NB4 (cell line): ENCODE measurements around the gene USP31.

Source experiments
- CTCF ChIP-seq: IDR thresholded peaks from one replicate; pipeline ENCODE4 v1.5.1; 2012; ENCODE audit warnings: low read depth, low read length
- MAX ChIP-seq: IDR thresholded peaks from 2 replicates; pipeline ENCODE4 v1.6.1; 2011; ENCODE audit warnings: low read depth, low read length
- POLR2A ChIP-seq: IDR thresholded peaks from 2 replicates; pipeline ENCODE4 v1.6.1; 2011; ENCODE audit warnings: mild to moderate bottlenecking; ENCODE audit not compliant: insufficient read length; ENCODE audit errors: extremely low read depth

GRCh38 chr16:23045025-23045424 lies 104.2 kb downstream of the USP31 start:
- TF ChIP-seq POLR2A: no peak
- no peak for TF ChIP-seq CTCF
- TF ChIP-seq MAX: no peak
